ENCODE results near the gene ERC1.
"Not testable (repeated sequence)": the region's sequence is repeated elsewhere in the genome, so short reads cannot be mapped to it uniquely, and the experiment has no call there.

ERC1 gene

GRCh38 chr12:1131811-1132224 lies 140.8 kb downstream of the ERC1 start:
- DNase-seq: no peak

DNA sequence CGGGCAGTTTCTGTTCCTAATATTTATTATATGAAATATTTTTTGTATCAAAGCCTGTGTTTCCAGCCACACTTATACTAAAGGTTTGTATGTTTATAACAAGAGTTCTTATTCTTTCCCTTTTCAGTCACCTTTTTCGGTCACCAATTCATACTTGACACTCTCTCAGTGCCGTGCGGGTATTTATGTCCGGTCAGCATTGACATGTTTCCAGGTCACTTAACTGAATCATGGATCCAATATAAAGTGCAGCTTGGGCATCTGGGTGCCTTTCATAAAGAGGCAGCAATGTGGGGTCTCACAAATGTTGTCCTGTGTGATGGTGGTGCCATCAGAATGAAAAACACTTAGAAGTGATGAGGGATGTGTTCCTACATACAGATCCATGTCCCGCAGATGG lies 141.3 kb downstream of the ERC1 start:
- no peak for DNase-seq

DNA sequence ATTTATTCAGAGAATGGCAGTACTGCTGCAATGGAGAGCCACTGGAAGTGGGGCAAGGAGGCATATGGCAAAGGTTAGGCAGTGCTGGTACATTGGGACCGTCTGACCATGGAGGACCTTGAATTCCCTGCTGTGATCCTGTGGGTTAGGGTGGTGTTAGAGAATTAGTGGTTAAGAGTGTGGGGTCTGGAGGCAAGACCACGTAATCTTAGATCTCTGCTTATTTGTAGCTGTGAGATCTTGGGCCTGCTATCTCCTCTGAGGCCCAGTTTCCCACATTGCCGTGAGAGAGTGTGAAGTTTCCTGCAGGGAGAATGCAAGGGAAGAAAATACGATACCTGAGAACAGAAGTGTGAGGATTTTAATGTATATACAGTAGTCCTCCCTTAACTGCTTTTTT lies 147.7 kb downstream of the ERC1 start:
- DNase-seq: no peak

GRCh38 chr12:1146758-1147157 lies 155.7 kb downstream of the ERC1 start:
- not testable (repeated sequence) for DNase-seq

DNA sequence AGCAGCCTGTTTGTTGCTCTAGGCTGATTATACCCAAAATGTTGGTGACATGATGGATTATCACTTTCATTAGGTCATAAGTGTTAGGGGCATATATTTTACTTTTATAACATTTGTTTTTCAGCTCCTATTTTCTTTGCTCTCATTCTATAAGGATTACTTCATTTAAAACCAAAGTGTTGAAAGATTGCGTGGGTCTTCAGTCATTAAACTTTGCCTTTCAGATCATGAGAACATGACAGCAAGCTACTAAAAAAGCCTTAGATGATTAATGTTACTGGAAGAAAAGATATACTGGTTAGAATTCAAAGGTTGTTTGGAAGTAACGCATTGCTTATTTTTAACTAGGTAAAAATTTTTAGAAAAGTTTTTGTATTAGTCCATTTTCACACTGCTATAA lies 156.8 kb downstream of the ERC1 start:
- DNase-seq: no peak

DNA sequence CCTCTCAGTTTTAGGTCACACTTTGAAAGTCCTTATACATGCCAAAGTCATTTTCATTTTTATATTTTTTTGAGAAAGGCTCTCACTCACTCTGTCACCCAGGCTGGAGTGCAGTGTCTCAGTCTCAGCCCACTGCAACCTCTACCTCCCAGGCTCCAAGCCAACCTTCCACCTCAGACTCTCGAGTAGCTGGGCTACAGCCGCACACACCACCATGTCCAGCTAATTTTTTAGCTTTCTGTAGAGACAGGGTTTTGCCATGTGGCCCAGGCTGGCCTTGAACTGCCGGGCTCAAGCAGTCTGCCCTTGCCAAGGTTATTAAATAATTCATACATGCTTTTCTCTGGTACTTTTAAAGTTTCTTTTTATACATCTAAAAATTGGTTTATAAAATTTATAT lies 166.0 kb downstream of the ERC1 start:
- DNase-seq: no peak

DNA sequence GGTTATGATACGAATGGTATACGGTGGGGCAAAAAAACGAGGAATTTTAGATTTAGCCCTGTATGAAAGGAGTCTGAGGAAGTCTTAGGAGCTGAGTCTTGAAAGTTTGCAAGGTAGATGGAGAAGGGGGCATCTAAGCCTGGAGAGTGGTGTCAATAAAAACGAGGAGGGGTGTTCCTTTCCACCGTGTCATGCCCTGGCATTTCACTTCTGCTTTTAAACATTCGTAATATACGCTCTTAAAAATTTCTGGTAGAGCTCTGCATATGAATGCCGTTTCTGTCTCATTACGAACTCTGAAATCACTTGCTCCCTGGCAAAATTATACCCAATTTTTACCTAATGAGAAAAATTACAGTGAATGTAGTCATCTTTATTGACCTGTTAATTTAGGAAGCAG lies 170.2 kb downstream of the ERC1 start:
- no peak for DNase-seq

- no peak for DNase-seq
Observed at GRCh38 chr12:1162081-1162760, 171.2 kb downstream of the ERC1 start.

- no peak for DNase-seq
Observed at GRCh38 chr12:1167784-1168183, 176.8 kb downstream of the ERC1 start.

DNA sequence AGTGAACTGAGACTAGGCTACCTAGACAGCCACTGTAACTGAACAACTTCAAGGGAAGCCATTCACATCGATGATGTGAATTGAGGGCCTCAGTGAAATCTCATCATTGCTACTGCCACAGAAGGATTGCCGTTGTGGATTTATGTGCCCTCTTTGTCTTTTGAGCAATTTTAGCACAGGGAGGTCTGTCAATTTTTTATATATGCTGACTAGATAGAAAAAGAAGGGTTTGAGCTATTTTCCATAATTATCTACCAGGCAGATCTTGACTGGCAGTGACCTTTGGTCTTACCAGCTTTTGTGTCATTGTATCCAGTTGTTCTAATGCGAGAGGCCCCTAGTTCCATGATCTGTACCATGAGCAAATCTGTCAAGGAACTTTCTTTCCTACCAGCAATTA lies 179.4 kb downstream of the ERC1 start:
- no peak for DNase-seq

GRCh38 chr12:1171657-1172408 lies 180.8 kb downstream of the ERC1 start:
- no peak for DNase-seq

GRCh38 chr12:1173781-1174617 lies 183.0 kb downstream of the ERC1 start:
- no peak for DNase-seq

- DNase-seq: no peak
Observed at GRCh38 chr12:1174659-1175058, 183.6 kb downstream of the ERC1 start.

GRCh38 chr12:1176191-1176590 lies 185.2 kb downstream of the ERC1 start:
- DNase-seq: no peak

DNA sequence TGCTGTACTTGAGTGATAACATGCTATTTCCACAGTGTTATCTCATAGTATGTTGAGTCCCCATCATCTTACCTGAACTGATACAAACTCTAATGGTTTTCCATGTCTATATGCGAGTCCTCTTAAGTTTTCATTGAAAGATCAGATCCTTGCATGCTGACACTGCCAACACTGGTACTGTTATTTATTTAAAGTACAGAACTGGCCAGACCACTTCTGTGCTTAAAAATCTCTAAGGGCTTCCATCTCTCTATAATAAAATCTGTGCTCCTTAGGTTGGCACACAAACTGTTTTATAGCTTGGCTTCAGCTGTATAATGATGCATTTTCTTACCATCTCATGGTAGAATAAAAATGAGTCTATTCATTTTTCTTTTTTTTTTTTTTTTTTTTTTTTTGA lies 188.1 kb downstream of the ERC1 start:
- no peak for DNase-seq

DNA sequence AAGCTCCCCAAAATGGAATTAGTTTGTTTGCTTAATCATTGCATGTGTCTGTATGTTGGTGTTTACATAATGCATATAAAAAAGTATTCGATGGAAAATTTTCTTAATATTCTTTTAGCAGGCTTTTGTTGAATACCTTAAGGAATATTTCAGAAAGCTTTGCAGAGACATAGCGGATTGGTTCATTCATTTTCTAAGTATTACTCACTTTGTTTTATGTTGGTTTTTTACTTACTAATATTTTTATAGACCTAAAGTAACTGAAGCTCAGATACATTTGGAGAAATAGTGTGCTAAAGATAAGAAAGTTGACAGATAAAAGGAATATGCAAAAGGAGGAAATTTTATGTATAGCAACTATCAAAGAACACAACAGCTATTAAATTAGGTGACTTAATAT lies 191.0 kb downstream of the ERC1 start:
- DNase-seq: no peak

DNA sequence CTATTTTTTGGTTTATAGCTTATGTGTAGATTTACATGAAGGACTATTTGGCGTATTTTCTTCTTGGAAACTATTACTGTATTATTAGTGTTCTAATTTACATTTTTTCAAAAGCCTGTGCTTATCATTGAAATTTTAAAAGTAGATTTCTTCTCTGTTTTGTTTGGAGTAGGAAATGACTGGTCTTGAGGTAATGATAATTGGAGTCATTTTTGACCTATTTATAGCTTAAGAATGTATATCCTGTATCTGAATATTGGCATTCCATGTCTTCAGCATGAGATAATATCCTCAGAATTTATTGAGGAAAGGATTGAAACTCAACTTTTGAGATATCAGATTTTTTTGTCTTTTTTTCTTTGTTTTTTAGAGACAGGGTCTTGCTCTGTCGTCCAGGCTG lies 193.4 kb downstream of the ERC1 start:
- no peak for DNase-seq

DNA sequence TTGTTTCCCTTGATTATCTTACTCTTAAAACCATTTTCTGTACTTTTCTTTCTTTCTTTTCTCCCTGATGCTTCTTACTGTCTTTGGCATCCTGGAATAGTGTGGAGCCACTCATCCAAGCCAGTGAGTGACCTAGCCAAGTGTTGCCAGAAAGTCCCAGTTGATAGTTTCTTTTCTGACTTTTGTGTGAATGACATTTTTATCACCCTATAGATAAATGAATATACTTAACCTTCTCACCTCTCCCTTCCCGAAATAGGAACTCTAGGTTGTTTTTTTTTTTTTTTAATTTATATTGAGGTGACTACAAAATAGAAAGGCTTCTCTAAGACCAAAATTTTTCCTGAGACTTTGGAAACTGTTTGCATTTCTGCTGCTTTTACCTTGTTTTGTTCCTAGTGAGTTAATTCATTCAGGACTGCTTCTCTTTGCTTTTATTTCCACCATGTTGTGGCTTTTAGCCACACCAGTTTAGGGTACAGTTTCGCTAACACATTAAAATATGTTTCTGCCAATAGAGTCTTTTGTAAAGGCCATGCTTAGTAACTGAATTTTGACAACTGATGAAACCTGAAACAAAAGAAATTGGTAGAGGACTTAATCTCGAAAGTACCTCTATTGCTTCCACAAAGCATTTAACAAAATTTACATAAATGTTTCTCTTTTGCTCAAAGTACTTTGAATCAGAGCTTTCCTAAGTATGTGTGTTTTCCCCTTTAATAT lies 194.6 kb downstream of the ERC1 start:
- peak; percentile 56 for DNase-seq

DNA sequence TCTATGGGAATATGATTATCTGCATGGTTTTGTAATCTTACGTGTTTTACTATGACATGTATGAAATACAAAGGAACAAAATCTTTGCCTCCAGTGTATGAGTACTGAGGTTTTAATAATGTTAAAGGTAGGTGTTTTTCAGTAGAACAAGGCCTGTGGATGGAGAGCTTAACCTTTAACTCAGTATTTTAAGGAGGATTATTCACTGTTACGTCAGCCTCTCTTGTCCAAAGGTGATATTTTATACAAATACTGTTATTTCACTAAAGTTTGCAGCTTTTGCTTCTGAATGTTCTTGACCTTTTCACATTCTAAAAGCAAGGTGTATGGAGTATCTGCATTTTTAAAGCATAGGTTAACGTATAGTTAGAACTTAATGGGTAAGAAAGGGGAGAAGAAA lies 195.3 kb downstream of the ERC1 start:
- no peak for DNase-seq

DNA sequence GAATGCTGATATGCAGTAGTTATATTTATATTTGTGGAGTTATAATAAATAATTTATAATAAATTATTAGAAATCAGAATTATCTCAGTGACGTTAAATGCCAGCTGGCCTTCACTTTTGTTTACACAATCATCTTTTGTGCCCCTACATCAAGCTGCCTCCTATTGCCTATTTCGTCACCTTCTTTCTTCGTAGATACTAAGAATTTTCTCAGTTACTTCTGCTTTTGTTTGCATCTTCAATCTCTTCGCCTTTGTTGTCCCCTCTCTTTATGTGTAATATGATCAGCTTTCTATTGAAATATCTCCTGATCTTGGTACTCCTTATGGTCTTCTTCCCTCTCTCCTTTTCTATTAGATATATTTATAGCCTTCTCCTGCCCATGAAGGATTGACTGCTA lies 197.0 kb downstream of the ERC1 start:
- DNase-seq: no peak

DNA sequence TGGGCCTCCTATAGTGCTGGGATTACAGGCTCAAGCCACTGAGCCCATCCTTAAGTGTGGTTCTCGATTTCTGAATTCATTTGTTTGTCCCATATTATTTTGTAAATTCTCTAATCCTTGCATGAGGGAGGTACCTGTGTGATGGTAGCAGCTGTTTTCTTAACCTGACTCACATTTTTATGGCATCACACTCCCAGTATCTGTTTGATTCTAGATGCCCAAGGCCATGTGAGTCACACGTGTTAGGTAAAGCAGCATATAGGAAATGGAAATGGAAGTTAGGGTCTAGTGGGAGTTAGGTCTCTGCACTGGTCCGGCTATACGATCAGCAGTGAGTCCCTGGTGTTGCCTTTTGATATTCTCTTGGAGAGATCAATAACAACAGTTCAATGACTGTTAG lies 198.1 kb downstream of the ERC1 start:
- no peak for DNase-seq

DNA sequence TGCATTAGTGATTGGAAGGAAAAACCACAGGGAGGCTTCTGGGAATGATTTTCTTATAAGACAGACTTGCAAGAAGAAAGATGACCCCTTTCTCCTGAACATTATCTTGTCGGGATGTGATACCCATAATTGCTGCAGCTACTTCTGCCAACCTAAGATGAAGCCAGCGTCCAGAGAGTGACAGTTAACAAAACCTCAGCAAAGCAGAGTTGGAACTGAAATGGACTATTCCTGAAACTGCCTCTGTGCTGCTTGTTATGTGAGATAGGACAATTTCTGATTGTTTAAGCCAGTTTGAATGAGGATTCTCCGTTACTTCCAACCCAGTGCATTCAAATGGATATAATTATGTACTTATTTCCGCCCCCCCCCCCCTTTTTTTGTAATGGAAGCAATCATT lies 204.5 kb downstream of the ERC1 start:
- no peak for DNase-seq

Measured in activated CD4-positive, alpha-beta T cell treated with anti-CD3 and anti-CD28 coated beads, Interleukin-2, Interleukin-6, amounts not matched to agents 100 ng/mL and 50 ng/mL, durations not matched to agents 16 hours and 8 hours (primary cell).